Measurements from ENCODE around the gene CARD9.
A peak's percentile ranks its signal among the peaks of the same experiment; 100 is the strongest.

CARD9 gene

DNA sequence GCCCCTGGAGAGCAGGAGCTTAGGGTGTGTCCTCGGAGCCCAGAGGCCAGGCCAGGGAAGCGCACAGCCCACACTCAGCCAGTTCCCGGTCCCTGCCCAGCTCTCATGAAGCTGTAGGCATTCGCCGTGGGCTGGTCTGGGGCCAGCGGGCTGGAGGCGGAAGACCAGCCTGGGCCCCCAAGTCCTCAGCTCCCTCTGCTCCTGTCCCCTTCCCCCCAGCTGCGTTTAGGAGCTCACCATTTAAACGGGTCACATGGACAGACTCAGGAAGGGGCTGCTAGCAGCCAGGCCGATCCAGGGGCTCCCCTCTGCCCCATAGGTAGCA lies 27.4 kb downstream of the CARD9 start:
- no peak for DNase-seq

DNA sequence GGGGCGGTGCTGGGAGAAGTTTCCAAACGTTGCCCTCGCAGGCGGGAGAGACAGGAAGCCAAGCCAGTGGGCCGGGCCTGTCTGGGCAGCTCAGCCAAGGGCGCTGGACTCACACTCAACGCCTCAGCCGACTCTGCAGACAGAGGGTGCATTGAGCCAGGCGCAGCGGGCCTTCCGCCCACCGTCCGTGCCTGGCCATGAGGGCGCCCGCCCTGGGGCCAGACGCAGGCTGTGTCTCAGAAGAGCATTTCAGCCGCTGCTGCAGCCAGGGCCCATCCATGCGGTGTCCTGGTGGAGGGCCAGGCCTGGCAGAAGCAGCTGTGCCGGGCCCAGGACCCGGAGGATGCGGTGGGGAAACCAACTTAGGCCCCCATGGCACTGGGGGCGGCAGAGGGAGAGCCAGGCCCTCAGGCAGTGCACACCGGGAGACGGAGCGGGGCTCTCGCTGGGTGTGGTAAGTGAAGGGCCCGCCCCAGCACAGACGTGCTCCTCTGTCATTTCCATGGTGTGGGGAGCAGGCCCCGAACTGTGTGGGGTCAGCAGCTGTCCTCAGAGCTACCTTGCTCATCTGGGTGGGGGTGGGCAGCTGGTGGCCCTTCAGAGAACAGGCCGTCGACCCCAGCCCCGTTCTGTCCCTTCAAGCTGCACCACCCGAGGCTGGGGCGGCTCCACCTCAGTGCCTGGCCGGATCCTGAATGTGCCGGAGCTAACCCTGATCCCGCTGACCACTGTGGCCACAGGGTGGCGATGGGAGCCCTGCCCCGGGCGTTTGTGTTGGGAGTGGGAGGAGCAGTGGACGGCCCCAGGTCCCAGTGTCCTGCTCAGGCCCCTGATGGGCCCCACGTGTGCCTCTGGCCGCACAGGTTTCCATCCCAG lies 27.9 kb downstream of the CARD9 start:
- DNase-seq = no peak

DNA sequence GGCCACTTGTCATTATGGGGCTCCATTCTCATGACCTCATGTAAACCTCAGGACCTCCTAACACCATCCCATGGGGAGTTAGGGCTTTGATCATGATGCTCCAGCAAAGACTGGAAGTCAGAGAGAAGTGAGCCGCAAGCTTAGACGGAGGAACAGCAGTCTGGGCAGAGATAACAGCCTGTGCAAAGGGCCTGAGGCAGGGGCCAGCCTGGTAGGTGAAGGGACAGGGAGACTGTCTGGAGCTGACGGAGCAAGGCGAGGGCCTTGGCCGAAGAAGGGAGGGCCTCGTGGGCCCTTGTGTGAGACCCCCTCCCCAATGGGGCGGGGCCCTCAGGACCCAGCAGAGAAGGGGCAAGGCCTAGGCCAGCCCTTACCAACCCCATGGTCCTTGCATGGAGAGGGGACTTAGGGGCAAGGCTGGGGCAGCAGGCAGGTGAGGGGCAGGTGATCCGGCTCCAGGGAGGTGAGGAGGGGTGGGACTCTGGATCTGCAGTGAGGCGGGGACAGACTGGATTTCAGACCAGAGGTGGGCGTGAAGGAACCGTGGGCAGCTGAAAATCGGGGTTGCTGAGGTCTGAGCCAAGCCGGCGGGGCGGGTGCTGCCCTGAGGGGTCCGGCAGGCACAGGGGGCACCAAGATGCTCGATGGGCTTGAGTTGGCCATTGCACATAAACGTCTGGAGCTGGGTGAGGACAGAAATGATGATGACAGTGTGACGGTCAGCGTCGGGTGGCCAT lies 28.8 kb downstream of the CARD9 start:
- no peak for DNase-seq

DNA sequence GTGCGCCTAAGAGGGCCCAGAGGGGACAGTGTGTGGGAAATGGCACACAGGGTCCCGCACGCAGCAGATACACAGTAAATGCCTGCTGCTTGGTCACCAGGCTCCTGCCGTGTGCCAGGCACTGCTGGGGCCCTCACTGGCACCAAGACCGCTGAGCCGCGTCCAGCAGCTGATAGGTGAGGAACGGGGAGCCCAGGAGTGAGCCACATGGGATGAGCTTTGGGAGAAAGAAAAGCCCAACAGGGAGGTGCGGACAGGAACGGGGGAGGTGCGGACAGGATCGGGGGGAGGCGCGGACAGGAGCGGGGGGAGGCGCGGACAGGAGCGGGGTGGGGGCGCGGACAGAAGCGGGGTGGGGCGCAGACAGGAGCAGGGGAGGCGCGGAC lies 29.6 kb downstream of the CARD9 start:
- DNase-seq = no peak

DNA sequence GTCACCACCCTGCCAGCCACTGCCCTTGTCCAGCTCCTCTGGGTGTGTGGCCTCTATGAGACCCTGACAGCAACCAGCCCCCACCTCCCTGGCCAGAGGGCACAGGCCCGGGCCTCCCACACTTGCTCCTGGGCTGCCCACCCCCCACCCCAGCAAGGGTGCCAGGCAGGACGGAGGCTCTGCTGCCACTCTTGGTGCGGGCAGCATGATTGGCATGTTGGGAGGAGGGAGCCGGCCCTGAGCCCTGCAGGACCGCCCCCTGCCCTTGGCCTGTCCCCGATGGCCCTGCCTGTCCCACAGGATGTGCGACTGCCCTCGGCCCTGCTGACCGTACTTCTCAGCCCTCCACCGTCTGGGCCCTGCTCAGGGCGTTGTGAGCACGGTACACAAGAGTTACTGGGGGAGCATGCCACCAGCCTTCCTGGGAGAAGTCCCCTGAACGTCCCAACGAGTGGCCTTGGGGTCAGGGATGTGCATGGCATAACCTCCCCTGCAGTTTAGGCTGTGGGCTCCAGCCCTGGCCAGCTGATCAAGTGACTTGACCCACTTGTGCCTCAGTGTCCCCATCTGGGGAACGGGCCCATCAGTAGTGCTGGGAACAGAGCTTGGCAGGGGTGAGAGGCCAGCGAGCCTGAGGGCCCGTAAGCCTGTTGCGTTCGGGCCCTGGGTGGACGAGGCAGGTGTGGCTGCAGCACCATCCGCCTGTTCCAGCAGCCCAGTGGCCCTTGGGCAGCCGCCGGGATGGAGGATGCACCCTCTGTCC lies 30.2 kb downstream of the CARD9 start:
- peak; percentile 24 for DNase-seq

DNA sequence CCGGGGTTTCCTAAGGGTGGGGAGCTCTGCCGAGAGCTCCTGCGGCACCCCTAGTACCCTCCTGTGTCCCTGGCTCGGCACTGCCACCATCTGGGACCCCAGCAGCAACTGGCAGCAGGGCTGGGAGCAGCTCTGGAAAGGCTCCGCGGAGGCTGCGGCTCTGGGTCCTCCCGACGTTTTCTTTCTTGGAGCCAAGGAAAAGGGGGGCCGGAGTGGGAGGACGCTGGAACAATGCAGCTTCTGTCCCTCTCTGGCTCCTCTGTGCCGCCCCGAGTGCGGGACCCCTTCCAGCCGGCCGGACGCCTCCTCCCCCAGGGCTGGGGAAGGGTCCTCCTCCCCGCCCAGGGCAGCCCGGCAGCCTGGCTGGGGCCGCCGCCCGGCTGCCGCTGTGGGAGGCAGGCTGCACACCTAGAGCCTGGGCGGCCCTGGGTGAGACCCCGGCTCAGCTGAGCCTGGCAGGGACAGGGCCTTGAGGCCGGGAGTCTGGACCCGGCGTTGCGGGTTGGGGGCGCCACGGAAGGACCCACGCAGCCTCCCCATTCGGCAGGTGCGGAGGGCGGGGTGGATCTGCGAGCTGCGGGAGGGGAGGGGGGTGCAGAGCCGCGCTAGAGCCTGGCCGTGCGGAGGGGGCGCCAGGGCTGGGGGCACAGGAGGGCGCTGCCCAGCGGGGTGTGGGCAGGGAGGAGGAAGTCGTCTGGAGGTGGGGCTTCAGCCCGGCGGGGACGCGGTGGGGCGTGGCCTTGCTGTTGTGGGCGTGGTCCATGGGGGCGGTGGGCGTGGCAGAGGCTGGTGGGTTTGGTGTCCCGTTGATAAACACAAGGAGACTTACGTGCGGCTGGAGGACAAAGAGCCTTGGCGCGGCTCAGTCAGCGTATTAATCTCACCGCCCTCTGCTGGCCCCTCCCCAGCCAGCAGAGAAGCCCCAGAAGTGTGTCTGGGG lies 31.0 kb downstream of the CARD9 start:
- peak; percentile 96 for DNase-seq

DNA sequence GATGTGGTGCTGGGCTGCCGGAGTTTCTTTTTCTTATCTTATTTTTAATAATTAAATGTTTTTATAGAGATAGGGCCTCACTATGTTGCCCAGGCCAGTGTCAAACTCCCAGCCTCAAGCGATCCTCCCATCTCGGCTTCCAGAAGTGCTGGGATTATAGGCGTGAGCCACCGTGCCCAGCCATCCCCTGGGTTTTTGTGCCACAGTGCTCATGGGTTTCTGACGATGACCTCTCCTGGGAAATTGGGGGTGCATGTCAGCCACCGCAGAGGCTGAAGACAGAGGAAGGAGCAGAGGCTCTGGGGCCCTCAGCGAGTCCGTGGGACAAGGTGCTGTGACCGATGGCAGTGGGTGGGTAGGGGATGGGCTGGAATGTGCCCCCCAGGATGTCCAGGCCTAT lies 31.7 kb downstream of the CARD9 start:
- DNase-seq = no peak

DNA sequence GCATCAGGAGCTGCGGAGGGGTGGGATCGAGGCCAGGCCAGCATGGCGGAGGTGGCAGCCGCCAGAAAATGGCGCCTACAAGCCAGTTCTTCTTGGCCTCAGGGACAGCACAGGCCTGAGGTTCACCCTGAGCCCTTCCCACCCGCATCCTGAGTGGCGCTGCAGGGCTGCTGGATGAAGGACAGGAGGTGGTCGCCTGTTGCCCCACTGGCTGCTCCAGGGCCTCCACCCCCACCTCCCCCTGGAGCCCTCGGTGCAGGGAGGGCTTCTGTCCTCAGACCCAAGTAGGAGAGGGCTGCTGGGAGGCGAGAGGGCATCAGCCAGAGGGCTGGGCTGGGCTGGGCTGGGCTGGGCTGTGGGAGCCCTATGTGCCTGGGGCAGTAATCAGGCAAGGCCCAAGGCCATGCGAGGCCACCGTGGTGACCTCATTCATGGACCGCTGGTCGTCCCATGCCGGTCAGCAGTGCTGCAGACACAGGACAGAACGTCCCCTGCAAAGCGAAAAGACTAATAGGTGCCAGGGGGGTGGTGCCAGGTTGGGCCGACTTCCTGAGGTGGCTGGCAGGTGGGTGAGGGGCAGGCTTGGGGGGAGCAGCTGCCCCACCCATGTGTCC lies 32.3 kb downstream of the CARD9 start:
- no peak for DNase-seq

DNA sequence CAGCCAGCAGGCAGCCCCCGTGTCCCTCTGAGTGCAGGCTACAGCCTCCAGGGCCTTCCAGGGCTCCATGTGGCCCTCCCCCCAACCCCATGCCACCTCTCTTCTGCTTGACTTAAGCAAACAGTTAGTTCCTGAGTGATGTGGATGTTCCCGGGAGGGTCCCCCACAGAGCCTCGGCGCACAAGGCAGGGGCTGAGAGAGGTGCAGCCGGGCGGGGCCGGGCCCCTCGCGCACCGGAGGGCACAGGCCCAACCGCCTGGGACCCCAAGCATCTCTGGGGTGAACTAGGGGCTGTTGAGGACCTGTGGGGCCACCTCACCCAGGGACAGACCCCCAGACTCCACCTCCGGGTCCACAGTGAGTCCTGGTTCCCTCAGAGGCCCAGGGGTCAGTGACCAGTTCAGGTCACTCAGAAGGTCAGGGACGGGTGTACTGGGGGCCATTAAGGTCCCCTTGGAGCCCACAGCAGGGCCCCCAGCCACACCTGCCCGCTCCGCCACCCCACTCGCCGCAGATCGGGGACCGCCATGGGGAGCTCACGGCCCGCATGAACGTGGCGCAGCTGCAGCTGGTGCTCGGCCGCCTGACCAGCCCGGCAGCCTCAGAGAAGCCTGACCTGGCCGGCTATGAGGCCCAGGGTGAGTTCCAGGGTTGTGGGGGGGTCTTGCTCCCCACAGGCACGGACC lies 33.0 kb downstream of the CARD9 start:
- no peak for DNase-seq

DNA sequence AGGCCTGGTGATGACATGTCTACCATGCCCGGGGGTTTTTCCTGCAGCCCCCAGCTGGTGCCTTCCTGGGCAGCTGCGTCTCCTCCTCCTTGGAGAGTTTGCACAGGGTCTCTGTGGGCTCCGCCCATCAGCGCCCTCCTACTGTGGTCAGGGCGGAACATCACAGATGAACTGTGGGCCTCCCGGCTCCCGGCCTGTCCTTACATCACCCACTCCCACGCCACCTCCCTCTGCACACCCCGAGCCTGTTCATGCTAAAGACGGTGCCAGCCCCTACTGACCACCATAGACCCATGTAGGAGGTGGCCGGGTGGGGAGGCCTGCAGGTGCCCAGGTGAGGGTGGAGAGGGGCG lies 33.5 kb downstream of the CARD9 start:
- no peak for DNase-seq

DNA sequence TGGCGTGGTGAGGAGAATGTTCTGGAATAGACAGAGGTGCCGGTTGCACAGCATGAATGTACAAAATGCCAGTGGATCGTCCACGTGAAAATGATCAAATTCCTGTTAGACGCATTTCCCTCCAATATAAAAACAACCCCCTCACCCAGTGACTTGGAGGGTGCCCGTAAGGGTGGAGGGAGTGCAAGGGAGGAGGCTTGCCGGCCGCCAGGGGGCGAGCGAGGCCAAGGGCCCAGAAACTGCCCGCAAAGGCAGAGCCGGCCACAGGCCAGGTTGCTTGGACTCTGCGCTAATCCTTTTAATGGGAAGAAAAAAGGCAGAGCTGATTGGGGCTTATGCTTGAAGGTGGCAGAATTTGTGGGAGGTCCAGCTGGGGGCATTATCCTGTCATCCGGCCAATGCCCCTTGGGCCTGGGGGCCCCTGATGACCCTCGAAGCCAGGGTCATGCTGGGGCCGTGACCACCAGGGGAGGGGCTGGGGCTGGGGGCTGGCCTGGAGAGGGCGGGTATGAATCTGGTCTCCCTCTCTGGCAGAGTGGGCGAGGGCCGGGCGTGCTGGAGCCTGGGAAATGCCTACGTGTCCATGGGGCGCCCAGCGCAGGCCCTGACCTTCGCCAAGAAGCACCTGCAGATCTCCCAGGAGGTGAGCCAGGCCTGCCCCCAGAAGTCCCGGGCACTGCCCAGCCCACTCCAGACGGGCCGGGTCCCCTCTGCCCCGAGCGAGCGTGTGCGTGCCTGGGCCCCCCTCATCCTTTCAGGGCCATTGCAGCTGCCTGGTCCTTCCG lies 34.1 kb downstream of the CARD9 start:
- DNase-seq = peak; percentile 83

DNA sequence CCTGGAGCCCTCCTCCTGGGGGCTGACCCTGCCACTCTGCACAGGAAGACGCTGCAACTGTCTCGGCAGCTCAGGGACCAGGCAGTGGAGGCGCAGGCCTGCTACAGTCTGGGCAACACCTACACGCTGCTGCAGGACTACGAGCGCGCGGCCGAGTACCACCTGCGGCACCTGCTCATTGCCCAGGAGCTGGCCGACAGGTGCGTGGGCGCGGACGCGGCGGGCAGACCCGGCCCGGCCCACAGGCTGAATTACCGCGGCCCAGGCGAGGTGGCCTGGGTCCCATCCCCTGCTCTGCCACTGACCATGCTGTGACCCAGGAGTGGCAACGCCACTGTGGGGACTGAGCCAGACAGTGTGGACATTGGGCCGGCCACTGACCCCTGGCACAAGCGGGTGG lies 35.0 kb downstream of the CARD9 start:
- DNase-seq = no peak

DNA sequence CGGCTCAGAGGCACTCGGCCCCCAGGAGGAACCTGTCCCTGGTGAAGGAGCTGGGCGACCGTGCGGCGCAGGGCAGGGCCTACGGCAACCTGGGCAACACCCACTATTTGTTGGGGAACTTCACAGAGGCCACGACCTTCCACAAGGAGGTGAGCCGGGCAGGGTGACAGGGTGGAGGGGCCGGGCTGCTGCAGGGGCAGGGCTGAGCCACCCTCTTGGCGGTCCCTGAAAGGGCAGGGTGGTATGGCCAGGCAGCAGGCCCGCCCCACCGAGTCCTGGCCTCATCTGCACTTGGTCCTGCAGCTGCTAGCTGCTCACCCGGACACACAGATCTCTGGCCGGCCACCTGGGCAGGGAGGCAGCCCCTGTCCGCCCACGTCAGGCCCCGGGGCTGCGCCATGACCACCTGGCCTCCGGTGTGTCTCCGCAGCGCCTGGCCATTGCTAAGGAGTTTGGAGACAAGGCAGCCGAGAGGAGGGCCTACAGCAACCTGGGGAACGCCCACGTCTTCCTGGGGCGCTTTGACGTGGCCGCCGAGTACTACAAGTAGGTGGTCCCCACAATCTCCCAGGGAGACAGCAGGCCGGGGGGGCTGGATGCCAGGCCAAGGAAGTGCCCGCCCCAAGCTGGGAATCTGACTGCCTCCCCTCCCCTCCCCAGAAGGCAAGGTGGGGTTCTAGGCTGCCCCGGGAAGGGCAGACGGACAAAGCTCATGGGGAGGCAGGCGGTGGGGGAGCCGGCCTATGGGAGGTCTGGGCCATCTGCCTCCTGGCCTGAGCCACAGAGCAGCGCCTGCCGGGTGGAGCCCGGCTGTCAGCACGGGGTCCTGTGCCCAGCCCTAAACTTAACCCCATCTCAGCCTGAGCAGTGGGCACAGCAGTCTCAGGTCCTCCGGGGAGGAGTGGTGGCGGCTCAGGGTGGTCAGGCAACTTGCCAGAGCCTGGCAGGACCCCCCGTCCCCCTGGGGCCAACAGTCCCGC lies 35.8 kb downstream of the CARD9 start:
- no peak for DNase-seq

DNA sequence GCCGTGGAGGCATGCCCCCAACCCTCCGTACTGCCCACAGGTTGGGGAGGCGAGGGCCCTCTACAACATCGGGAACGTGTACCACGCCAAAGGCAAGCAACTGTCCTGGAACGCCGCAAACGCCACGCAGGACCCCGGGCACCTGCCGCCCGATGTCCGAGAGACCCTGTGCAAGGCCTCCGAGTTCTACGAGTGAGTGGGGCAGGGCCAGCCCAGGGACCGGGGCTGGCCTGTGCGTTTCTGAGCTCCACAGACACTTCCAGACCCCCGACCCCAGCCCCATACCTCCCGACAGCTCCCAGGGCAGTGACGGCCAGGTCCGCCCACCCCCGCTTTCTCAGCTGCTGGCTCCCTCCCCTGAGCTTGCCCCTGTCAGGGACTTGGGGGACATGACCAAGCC lies 36.6 kb downstream of the CARD9 start:
- DNase-seq = no peak

DNA sequence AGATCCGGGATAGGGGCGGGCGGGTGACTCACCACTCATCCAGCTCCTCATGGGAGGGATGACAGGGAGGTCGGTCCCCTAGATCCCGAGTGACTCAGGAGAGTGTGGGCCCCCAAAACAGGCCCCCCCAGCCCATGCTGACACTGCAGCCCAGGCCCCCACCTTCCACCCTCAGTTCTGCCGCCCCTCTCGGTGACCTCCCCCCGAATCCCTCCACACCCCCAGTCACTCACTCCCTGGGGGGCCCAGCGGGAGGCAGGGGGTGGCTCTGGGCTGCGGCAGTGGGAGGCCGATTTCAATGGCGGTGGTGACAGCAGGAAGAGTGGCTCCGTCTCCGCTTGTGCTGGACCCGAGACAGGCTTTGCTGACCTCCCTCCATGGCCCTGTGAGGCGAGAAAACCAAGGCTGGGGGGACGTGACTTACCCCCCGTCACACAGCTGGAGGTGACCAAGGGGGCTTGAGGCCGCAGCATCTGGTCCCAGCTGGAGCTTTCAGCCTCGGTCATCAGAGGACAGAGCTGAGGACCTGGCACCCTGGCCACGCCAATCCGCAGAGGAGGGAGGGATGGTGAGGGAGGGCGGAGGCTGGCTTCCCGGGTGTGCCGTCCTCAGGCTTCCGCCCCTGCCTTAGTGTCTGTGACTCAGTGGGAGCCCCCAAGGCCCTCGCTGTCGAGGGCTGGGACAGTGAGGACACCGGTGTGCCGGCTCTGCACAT lies 37.2 kb downstream of the CARD9 start:
- DNase-seq = no peak

DNA sequence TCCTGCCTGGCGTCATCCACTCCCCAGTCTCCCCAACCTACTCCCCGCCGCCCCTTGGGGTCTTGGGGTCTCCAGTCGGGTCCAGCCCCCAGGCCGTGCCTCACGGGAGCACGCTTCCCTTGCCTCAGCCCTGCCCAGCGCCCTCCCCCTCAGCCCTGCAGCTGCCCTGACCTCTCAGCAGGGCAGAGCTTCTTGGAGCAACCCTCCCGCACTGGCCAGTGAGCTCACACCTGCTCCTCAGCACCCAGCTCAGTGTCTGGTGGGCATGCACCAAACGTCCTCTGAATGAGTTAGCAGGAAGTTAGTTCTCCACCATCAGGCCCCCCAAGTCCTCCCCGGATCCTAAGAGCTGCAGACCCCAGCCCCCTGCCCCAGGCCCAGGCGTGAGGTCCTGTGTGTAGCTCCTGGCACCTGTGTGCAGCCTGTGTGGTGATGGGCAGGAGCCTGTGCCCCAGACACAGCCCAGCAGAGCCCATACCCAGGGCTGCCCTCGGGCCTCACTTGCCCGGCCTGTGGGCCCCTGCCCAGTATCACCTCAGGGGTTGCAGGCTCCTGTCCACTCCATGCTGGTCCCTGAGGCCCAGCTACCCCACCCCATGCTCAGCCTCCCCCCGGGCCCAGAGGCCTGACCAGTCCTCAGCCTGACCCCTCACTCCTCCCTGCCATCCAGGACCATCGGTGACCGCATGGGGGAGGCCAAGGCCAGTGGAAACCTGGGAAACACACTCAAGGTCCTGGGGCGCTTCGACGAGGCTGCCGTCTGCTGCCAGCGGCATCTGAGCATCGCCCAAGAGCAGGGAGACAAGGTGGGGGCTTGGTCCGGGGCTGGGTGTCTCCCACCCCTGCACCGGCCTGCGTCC lies 37.9 kb downstream of the CARD9 start:
- no peak for DNase-seq

DNA sequence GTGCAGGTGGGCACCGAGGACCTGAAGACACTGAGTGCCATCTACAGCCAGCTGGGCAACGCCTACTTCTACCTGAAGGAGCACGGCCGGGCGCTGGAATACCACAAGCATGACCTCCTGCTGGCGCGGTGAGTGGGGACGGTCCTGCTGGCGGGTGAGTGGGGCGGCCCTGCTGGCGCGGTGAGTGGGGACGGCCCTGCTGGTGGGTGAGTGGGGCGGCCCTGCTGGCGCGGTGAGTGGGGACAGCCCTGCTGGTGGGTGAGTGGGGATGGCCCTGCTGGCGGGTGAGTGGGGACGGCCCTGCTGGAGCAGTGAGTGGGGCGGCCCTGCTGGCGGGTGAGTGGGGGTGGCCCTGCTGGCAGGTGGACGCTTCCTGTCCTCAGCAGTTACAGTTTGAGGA lies 38.9 kb downstream of the CARD9 start:
- no peak for DNase-seq

DNA sequence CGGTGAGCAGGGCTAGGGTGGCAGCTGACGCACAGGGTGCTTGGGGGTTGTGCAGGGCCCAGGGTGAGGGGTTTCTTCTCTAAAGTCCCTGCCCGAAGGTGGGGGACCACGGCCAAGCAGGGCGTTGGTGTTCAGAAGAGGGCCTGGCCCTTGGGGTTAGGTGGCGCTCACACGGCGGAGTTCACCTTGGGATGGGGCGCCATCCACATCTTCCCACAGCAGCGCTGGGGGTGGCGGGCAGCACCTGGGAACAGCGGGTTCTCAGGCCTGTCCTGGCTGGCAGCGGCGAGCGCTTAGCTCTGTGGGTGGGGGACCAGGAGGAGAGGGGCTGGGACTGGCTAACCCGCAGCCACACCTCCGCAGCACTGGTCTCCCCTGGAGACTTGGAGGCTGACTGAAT lies 40.0 kb downstream of the CARD9 start:
- DNase-seq = no peak
